GM13976 (cell line): ENCODE measurements around the gene SLC6A1.

Experiments
- DNase-seq: peaks from one replicate; pipeline ENCODE4 v3.0.0; 2012; ENCODE audit warnings: low spot score
- in situ Hi-C: fragments of 300-500 bp; cut with MboI; formaldehyde crosslinking; loops from one replicate; pipeline ENCODE4 v1.12.0; 2022; ENCODE audit warnings: low sequenced_read_pairs, mixed read lengths, inconsistent platforms; ENCODE audit not compliant: unreplicated experiment
- TF ChIP-seq, protein P1 (sequence below): IDR thresholded peaks from 2 replicates; pipeline ENCODE4 v1.5.1; 2012; ENCODE audit warnings: borderline replicate concordance, mild to moderate bottlenecking; ENCODE audit not compliant: insufficient read depth; ENCODE audit errors: extremely low read depth, missing control alignments, control extremely low read depth

SLC6A1 gene

DNA sequence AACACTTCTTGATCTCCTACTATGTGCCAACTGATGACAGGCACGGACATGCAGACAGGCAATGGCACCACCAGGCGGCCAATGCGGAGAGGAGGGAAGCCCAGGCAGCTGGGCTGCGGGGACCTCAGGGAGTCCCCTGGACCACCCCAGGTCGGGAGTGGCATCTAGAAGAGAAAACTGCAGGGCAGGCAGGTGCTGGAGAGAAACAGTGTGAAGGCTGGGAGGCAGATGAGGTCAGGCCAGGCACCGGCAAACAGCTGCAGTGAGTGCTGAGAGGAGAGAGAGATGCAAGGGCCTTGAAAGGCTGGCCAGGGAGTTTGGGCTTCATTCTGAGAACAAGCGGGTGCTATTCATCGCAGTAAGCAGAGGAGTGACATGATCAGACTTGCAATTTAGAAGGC is 29.1 kb downstream of the SLC6A1 start:
- no peak for DNase-seq
- in situ Hi-C loops: no loop called here
- TF ChIP-seq, protein P1, sequence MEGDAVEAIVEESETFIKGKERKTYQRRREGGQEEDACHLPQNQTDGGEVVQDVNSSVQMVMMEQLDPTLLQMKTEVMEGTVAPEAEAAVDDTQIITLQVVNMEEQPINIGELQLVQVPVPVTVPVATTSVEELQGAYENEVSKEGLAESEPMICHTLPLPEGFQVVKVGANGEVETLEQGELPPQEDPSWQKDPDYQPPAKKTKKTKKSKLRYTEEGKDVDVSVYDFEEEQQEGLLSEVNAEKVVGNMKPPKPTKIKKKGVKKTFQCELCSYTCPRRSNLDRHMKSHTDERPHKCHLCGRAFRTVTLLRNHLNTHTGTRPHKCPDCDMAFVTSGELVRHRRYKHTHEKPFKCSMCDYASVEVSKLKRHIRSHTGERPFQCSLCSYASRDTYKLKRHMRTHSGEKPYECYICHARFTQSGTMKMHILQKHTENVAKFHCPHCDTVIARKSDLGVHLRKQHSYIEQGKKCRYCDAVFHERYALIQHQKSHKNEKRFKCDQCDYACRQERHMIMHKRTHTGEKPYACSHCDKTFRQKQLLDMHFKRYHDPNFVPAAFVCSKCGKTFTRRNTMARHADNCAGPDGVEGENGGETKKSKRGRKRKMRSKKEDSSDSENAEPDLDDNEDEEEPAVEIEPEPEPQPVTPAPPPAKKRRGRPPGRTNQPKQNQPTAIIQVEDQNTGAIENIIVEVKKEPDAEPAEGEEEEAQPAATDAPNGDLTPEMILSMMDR: no peak

DNA sequence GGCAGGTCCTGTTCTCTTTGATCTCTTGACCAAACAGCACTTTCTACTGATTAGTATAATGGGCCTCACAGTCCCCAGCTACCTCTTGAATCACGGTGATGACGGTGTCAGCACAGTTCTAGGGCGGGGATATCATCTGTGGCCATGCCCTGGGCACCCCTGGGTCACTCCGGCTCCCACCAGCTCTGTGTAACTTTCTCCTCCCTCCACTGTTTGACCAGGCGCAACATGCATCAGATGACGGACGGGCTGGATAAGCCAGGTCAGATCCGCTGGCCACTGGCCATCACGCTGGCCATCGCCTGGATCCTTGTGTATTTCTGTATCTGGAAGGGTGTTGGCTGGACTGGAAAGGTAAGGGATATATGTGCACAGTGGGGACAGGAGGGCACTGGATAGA is 29.6 kb downstream of the SLC6A1 start:
- no peak for DNase-seq
- in situ Hi-C loops: no loop called here
- TF ChIP-seq, protein P1: no peak

DNA sequence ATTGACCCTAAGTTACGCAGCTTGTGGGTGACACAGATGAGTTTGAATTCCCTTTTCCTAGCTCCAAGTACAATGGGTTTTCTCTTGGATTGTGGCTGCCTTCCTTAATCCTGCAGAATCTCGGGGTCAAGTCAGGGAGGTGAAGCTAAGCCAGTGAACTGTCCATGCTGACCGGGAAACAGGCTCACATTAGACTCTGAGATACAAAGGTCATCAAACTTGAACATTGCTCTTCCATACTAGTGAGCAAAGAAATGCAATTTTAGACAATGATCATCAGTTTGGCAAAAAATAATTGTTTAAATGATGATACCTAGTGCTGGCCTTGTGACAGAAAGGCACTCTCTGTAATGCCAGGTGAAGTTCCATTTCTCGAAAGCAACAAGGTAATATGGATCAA is 31.6 kb downstream of the SLC6A1 start:
- TF ChIP-seq, protein P1: no peak
- in situ Hi-C loops: no loop called here
- no peak for DNase-seq

DNA sequence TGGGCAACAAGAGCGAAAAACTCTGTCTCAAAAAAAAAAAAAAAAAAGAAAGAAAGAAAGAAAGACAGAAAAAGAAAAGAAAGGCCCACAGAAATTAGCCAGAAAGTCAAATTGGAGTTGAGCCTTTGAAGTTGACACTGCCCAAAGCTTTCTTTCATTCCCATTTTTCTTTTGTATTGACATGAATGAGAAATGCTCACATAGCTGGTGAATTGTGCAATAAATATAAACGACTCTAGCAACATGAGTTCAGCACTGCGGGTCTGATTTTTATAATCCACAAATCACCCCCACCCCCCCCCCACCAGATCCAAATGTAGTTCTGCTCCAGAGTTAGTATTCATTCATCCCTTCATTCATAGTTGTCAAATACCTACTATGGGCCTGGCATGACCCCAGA is 37.4 kb downstream of the SLC6A1 start:
- TF ChIP-seq, protein P1: no peak
- DNase-seq: no peak
- in situ Hi-C loops: no loop called here

DNA sequence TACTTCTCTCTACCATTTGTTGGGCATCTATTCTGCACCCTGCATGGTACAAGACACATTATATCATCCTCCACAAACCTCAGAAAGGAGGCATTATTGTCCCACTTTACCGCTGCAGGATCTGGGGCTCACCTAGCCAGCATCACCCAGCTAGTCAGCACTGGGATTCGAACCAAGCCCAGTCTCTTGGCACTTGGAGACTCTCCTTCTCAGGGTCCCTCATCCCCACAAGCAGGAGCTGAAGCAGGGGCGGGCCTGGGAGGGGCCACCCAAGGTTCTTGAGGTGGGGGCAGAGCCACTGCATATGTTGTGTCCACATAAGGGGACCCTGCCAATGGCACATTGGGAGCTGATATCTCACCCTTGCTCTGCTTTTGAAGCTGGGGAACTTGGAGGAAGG is 41.3 kb downstream of the SLC6A1 start:
- in situ Hi-C loops: no loop called here
- TF ChIP-seq, protein P1: no peak
- no peak for DNase-seq

DNA sequence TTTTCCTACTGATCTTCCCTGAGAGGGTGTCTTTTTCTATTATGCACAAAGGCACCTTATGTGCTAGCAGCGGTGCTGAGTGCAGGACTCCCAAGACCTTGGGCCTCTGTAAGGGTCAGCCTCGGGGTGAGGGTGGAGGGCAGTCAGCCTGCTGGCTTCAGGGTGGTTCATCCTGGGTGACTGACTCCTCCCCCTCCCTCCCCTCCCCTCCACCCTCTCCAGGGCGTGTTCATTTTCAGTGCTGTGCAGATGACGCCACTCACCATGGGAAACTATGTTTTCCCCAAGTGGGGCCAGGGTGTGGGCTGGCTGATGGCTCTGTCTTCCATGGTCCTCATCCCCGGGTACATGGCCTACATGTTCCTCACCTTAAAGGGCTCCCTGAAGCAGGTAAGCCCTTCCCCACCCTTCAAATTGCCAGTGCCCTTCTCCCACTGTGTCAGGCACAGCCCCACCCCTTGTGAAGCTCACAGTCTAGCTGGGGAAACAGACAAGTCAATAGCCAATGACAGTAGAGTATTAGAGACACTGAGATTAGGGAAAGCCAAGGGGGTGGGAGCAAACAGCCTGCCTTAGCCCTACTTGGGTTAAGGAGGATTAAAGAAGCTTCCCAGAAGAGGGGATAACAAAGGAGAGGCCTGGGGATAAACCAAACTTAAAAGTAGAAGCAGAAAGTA is 41.9 kb downstream of the SLC6A1 start:
- DNase-seq: no peak
- TF ChIP-seq, protein P1: no peak
- in situ Hi-C loops: no loop called here
